ENCODE results near the gene TSPEAR. TPM values are rescaled to one million over a fixed set of nuclear protein-coding genes. Genes with fewer than 3 reads are reported as not detected.
"Not testable (repeated sequence)": the region's sequence is repeated elsewhere in the genome, so short reads cannot be mapped to it uniquely, and the experiment has no call there.

TSPEAR gene
- total RNA-seq, 1 donor from 2014 or later: not detected

DNA sequence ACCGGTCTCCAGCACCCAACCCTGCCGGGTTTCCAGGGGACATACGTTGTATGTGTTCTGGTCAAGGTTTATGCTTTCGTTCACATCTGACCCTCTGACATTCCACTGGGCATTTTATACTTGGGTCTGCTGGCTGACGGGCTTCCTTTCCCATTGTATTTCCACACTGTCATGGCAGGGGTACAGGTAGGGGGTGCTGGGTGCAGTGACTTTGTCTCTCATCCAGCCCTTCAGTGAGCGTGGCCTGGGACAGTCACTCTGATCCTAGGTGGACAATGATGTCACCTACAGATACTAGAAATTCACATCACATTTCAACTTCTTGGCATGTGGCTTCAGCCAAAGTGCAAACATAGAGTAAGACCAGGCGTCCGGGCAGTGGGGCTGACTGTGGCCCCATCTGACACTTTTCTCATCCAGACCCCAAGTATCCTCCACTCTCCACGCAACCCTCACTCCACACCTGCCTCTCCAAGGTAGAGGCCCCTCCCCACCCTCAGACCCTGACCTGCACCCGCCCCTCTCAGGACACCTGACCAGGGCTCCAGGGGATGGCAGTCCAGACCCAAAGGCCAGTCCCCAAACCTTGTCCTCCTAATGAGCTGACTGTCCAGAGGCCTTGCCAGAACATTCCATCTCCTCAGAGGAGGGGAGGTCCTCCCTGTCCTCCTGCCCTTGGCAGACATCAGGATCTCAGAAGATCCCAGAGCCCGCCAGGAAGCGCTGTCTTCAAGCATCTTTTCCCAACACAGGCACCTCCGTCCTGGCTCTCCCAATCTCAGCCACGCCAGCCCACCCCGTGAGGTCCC is 75.0 kb downstream of the TSPEAR start:
- Mint-ChIP-seq H3K27me3 (peaks cover 5% of the 10 kb centered on the region), H3K9me3 (ENCODE audit: low read depth) (peaks cover 11% of the 10 kb centered on the region), H3K36me3 (ENCODE audit: insufficient read depth) (no peaks in the 10 kb centered on the region), H3K4me1 (ENCODE audit: low read depth) (no peaks in the 10 kb centered on the region), H3K4me3 (ENCODE audit: low read depth) (no peak overlapping the region), H3K27ac (no peak overlapping the region)
- TF ChIP-seq, protein P1, sequence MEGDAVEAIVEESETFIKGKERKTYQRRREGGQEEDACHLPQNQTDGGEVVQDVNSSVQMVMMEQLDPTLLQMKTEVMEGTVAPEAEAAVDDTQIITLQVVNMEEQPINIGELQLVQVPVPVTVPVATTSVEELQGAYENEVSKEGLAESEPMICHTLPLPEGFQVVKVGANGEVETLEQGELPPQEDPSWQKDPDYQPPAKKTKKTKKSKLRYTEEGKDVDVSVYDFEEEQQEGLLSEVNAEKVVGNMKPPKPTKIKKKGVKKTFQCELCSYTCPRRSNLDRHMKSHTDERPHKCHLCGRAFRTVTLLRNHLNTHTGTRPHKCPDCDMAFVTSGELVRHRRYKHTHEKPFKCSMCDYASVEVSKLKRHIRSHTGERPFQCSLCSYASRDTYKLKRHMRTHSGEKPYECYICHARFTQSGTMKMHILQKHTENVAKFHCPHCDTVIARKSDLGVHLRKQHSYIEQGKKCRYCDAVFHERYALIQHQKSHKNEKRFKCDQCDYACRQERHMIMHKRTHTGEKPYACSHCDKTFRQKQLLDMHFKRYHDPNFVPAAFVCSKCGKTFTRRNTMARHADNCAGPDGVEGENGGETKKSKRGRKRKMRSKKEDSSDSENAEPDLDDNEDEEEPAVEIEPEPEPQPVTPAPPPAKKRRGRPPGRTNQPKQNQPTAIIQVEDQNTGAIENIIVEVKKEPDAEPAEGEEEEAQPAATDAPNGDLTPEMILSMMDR (IDR thresholded peaks at IDR 0.05; ENCODE audit: unreplicated experiment): no peak
- DNase-seq (ENCODE audit: low spot score, unreplicated experiment): no peak

DNA sequence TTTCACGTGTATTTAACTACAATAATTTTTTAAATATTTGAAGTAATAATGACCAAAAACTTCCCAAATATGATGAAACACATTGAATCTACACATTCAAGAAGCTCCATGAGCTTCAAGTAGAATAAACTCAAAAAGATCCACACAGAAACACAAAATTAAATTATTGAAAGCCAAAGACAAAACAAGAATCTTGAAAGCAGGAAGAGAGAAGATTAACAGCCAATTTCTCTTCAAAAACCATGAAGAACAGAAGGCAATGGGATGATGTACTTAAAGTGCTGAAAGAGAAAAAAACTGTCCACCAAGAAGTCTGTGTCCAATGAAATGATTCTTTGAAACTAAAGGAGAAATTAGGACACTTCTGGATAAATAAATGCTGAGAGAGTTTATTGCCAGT is 79.3 kb downstream of the TSPEAR start:
- H3K4me3 Mint-ChIP-seq (ENCODE audit: low read depth): no peak overlapping the region
- H3K27me3 Mint-ChIP-seq: no peaks in the 10 kb centered on the region
- no peak for DNase-seq (ENCODE audit: low spot score, unreplicated experiment)
- no peaks in the 10 kb centered on the region for H3K36me3 Mint-ChIP-seq (ENCODE audit: insufficient read depth)
- H3K4me1 Mint-ChIP-seq (ENCODE audit: low read depth): no peaks in the 10 kb centered on the region
- TF ChIP-seq, protein P1 (IDR thresholded peaks at IDR 0.05; ENCODE audit: unreplicated experiment): no peak
- no peak overlapping the region for H3K27ac Mint-ChIP-seq
- peaks cover 13% of the 10 kb centered on the region for H3K9me3 Mint-ChIP-seq (ENCODE audit: low read depth)

DNA sequence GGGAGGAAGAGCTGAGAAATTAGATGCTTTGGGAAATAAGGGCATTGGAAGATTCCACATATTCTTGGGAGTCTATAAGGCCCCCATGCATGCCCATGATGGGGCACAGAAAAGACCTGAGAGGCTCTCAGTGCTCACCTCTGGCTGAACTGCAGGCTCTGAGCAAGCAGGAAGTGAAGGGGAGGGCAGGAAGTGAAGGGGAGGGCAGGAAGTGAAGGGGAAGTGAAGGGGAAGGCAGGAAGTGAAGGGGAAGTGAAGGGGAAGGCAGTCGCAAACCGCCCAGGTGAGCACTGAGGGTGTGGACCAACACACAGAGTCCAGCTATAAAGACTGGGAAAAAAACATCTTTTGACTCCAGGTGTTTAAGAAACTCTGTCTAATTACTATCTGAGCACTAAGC is 80.9 kb downstream of the TSPEAR start:
- Mint-ChIP-seq H3K4me3 (ENCODE audit: low read depth) (no peak overlapping the region), H3K27ac (no peak overlapping the region), H3K27me3 (no peaks in the 10 kb centered on the region), H3K36me3 (ENCODE audit: insufficient read depth) (no peaks in the 10 kb centered on the region), H3K4me1 (ENCODE audit: low read depth) (no peaks in the 10 kb centered on the region), H3K9me3 (ENCODE audit: low read depth) (peaks cover 13% of the 10 kb centered on the region)
- TF ChIP-seq, protein P1 (IDR thresholded peaks at IDR 0.05; ENCODE audit: unreplicated experiment): no peak
- no peak for DNase-seq (ENCODE audit: low spot score, unreplicated experiment)

DNA sequence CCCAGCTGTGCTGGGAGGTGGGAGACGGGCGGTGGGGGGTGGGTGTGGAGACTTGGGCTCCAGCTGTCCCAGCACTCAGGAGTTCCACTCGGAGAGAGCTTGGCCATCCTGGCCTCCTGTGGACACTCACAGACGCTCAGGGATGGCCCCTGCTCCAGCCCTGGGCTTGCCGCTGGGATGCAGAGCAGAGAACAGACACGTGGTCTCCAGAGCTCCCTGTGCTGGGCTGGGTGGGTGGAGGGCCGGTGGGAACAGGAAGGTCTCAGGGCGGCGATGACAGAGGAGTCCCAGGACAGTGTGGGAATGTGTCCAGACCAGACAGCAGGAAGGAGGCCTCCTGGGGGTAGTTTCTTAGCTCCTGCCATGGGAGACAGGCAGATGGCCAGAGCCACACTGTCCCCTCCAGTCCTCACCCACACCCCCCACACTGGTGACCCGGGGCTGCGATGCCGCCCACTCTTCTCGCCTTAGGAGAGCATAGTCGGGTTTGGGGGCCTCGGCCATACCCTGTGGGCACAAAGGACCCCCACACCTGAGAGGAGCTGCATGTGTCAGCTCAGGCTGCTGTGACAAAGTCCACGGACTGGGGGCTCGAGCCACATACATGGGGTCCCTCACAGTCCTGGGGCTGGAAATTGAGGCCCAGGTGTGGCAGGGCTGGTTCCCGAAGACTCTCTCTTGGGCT is 82.5 kb downstream of the TSPEAR start:
- H3K27ac Mint-ChIP-seq: no peak overlapping the region
- DNase-seq (ENCODE audit: low spot score, unreplicated experiment): no peak
- no peak overlapping the region for H3K4me3 Mint-ChIP-seq (ENCODE audit: low read depth)
- TF ChIP-seq, protein P1 (IDR thresholded peaks at IDR 0.05; ENCODE audit: unreplicated experiment): no peak
- no peaks in the 10 kb centered on the region for H3K27me3 Mint-ChIP-seq
- no peaks in the 10 kb centered on the region for H3K36me3 Mint-ChIP-seq (ENCODE audit: insufficient read depth)
- peaks cover 25% of the 10 kb centered on the region for H3K9me3 Mint-ChIP-seq (ENCODE audit: low read depth)
- H3K4me1 Mint-ChIP-seq (ENCODE audit: low read depth): no peaks in the 10 kb centered on the region

DNA sequence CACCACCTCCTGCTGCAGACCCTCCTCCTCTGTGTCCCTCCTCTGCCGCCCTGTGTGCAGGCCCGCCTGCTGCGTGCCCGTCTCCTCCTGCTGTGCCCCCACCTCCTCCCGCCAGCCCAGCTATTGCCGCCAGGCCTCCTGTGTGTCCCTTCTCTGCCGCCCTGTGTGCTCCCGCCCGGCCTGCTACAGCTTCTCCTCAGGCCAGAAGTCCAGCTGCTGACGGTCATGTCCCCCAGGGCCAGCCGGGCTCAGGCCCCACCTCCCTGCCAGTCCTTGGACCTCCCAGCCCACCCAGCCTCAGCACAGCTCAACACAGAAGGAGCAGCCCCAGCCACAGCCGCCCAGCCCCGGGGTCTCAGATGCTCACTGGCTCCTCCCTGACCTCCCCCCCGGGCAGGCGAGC is 83.5 kb downstream of the TSPEAR start:
- H3K36me3 Mint-ChIP-seq (ENCODE audit: insufficient read depth); DNase-seq (ENCODE audit: low spot score, unreplicated experiment); H3K27me3 Mint-ChIP-seq; H3K4me1 Mint-ChIP-seq (ENCODE audit: low read depth); H3K27ac Mint-ChIP-seq; H3K4me3 Mint-ChIP-seq (ENCODE audit: low read depth): not testable (repeated sequence)
- peaks cover 34% of the 10 kb centered on the region for H3K9me3 Mint-ChIP-seq (ENCODE audit: low read depth)

DNA sequence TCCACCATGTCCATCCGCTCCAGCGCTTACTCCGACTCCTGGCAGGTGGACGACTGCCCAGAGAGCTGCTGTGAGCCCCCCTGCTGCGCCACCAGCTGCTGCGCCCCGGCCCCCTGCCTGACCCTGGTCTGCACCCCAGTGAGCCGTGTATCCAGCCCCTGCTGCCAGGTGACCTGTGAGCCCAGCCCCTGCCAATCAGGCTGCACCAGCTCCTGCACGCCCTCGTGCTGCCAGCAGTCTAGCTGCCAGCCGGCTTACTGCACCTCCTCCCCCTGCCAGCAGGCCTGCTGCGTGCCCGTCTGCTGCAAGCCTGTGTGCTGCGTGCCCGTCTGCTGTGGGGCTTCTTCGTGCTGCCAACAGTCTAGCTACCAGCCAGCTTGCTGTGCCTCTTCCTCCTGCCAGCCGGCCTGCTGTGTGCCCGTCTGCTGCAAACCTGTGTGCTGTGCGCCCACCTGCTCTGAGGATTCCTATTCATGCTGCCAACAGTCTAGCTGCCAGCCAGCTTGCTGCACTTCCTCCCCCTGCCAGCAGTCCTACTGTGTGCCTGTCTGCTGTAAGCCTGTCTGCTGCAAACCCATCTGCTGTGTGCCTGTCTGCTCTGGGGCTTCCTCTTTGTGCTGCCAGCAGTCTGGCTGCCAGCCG is 84.1 kb downstream of the TSPEAR start:
- H3K4me1 Mint-ChIP-seq (ENCODE audit: low read depth); DNase-seq (ENCODE audit: low spot score, unreplicated experiment); H3K36me3 Mint-ChIP-seq (ENCODE audit: insufficient read depth); H3K4me3 Mint-ChIP-seq (ENCODE audit: low read depth); H3K27ac Mint-ChIP-seq; H3K27me3 Mint-ChIP-seq: not testable (repeated sequence)
- peaks cover 40% of the 10 kb centered on the region for H3K9me3 Mint-ChIP-seq (ENCODE audit: low read depth)
